DMS79 treated with DMSO at 0.1 percent for 48 hours (cell line): ENCODE results near the gene GRIK1.

Experiments
- DNase-seq: peaks from one replicate; lab custom pipeline; 2025; lab: John Stamatoyannopoulos, UW

The GRIK1 gene

DNA sequence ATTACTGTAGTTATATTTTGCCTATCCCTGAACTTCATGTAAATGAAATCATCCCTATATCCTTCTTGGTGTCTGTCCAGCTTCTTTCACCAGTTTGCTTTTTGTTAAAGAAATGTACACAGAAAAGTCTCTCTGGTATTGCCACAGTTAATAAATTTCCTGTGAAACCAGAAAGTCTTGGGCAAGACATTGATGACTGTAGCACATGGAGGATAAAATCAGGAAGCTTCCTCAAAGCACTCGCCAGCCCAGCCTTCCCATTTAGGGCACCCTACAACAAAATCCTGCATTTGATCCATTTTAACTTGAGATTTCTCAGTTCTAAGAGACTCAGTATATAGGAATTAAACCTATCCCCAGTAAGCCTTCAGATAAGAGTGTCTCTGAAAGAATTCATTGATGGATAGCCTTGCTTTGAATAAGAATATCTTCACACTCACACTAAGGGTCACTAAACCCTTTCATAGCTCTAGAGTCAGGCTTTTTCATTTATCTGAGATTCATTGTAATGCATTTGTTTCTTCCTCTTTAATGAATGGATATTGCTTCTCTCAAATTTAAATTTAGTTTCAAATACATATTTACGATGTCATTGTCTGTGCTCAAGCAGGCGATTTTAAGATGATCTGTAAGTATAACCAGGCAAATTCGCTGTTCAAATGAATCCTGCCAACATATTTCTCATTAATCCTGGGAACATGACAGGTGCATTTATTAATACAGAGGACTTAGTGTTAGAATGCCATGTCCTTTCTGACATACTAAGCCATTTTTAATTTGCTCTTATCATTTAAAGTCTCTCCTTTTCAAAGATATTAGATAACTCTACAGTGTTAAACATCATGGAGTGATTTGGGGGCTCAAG lies 153.1 kb downstream of the GRIK1 start:
- no peak for DNase-seq

DNA sequence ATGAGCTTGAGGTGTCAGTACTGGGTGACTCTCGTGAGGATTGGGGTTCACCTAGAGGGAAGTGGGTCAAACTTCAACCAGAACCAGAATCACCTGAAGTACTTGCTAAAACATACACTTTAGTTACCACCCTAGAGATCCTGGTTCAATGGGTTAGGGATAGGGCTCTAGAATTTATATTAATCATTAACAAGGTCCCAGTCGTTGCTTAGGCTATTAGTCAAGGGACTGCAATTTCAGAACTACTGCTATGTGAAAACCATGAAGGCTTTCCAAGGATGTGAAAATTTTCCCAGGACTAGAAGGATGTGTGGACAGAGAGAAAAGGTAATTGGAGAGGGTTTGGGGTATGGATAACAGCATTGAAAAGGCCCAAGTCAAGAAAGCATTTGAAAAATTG lies 162.6 kb downstream of the GRIK1 start:
- DNase-seq: no peak

DNA sequence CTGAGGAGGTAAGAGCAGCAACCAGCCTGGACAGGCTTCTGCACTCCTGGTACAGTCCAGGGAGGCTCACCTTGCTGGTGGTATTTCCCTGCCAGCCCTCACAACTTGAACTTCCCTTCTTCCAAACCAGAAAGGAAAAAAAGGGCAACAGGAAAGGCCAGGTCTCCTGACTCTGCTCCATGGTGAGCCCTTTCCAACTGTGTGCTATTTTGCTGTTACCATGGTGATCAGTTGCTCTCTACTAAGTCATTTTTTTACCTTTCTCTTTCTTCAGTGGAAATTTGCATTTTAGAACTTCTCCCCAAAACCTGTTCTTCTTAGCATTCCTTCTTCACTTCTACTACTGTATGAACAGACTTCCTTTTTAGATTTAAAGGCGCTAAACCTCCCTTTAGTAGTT lies 164.3 kb downstream of the GRIK1 start:
- DNase-seq: no peak

DNA sequence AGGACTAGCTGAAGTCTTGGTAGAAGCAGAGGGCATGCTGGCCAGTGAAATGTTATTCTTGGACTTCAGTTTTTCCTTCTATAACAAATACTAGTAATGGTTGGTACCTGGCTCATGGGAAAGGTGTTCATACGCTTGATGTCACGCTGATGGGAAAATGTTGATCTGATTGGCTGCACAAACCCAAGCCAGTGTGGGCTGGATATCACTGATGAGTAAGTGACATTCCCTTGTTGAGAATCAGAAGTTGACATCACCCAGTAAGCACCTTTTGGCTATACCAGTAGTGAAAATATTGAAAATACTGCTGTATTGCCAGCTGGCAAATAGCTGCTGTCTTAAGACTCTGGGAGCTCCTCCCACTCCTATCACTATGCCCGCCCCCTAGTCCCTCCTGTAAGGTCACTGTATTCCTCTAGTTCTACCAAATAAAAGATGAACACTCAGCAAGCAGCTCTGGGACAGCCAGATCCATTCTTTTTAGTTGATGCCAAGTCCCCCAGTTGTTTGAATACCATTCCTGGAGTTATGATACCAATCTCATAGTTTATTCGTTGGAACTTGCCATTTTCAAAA lies 168.2 kb downstream of the GRIK1 start:
- DNase-seq: no peak

DNA sequence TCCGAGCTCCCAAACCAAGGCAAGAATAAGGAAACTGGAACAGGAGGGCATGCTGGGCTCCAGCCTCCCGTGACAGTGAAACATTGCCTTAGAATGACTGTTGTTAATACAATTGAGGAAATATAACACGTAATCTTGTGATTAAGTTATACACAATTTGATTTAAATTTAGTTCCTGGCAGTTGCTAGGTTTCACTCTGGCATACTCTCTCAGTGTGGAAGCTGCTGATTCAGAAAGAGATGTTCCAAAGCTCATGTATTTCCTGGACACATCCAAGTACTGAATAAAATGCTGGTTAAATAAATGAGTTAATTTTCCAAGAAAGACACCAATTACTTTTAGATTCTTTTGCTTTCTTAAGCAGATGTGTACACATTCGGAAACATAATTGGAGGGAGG lies 176.1 kb downstream of the GRIK1 start:
- no peak for DNase-seq

DNA sequence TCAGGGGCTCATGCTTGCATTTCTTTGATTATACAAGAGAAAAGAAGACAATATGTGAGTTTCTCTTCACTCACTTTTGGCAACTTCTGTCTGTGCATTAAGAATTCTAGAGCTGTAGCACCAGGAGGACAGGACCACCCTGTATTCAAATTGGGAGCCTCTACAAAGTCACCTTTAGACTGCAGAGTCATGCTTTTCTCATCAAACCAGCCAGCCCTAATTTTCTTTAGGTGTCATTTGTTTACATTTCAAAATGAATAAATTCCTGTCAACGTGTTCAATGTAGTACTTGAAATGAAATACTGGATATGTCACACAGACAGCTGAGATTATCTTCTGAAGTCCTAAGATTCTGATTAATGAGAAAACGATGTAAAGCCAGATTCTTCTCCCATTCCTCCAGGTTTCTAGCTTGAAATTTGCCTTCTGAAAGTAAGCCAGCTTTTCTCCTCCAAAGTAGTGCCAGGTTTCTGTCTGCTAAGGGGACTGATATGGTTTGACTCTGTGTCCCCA lies 177.2 kb downstream of the GRIK1 start:
- no peak for DNase-seq

DNA sequence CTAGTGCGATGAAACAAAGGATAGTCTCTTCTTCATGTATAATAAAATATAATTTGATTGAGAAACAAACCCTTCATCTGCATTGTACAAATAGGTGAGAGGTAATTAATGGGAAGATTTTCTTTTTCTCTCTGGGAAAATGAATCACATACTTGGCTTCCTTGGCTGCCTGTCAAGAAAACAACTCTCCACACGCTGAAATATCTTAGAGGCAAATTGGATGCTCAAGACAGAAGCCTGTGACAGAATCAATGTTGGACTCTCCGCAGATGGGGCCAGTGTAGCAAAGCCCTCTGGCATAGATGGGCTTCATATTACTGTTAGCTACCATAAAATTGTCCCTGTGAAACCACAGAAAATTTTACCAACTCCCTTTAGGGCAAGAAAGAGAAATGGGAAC lies 186.6 kb downstream of the GRIK1 start:
- DNase-seq: no peak

DNA sequence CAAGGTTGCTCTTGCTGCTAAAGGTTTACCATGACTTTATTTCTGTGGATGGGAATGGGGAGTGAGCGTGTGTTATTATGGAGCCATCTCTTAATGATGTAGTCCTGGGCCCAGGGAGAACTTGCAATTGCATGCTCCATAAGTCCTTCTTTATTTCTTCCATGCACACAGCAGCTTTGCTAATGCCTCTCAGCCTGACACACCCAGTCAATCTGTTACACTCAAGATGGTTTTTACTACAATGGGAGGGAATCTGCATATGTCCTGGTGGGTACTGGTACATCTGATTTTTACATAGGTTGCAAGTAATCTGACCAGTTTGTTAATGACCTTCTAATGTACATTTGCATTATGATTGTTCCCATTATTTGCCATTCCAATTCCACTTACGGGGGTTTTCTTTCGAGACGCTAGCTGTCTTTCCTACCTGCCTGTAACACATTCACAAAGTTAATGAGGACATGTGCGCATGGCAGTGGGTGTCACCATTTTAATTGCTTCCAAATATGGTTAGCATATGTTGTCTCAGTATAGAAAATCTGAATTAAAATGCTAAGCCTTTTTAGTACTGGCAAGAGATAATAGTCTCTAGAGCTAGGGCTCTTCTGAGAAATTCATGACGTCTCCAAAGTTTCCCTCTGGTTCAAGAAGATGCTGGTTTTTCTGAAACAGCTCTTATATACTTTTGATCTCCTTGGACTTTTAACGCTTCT lies 188.2 kb downstream of the GRIK1 start:
- no peak for DNase-seq

DNA sequence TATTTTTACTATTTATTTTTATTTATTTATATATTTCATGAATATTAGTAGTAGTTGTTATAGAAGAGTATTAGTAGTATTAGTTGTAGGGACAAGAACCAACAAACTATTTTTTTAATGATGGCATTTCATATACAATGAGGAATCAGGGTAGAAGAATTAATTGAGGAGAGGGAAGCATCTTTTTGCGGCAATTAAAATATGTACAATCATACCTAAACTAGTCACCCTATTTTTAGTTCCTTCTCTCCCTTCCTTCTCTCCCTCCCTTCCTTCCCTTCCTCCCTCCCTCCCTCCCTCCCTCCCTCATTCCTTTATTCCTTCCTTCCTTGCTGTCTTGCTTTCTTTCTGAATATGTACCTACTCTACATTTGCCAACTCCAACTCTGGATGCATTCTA lies 189.8 kb downstream of the GRIK1 start:
- DNase-seq: no peak

DNA sequence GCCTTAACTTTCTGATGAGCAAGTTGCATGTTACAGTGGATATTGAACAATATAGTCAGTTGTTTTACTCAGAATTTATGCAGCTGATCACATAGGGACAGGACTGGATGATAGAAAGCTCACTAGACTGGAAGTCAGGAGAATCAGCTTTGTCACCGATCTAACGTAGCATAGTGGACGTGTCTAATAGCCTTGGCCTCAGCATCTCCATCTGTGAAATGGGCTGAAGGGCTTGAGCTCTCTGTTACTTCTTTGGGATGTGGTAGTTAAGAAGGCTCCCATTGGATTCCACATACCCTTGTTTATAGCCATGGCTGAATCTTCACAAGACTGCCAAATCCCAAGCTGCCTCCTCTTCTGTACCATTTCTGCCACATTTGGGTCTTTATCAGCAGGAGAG lies 190.6 kb downstream of the GRIK1 start:
- DNase-seq: no peak

DNA sequence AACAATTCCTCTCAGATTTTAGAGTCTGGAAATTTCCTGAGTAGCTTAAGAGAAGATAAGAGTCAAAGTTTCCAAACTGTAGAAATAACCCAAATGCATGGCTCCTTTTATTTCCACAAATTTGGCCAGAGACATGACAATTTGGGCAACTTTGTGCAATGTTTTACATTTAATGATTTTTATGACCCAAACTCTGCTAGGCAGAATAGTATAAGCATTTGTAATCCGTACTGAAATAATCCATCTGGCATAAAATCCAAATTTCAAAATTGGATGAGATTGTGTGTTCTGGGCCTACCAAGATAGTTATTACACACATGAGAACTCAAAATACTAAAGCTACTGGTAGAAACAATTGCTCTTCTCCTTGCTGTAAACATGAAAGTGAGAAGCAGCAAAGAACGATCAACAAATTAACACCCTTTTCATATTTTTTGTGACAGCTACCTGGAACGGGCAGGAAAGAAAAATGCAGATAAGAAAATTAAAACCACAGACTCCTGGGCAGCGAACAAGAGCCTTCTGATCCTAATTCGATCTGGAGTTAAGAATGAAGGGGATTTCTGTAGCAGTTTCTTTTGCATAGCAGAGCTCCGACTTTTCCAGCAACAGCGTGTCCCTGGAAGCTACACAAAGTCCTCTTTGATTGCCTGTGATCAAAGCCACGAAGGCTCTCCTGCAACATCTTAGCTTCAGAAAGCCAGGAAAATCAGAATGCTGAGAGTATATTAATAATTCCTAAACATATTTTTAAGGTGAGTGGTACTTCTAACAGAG lies 191.2 kb downstream of the GRIK1 start:
- DNase-seq: no peak

DNA sequence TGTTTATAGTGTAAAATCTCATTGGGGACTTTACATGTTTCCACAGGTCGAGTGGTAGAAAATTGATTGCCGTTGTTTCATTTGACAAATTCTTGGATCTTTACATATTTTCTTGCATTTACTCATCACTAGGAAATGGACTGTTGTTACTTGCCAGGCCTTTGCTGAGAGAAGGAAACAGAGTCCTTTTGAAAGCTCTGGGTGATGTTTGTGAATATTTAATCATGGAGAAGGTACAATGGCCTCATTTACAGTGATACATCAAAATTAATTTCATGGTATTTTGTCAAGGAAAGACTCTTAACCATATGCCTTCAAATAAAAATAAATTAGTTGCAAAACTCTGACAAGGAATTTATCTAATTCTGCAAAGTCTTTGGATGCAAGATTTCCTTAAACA lies 198.0 kb downstream of the GRIK1 start:
- no peak for DNase-seq

DNA sequence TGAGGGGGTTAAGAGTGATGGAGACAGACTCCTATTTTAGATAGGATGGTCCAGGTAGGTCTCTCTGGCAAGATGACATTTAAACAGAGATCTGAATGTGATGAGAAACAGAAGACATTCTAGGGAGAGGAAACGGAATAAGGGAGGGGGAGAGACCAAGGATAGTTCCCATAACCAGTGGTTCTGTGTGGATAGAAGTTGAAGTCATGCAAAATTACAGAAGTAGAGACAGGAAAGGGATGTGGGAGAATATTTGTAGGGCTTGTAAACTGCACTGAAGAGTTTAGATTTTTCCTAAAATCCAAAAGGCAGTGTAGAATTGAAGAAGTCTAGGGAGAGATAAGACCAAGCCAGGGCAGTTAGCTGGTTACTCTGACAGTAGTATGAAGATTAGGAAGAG lies 200.6 kb downstream of the GRIK1 start:
- no peak for DNase-seq

DNA sequence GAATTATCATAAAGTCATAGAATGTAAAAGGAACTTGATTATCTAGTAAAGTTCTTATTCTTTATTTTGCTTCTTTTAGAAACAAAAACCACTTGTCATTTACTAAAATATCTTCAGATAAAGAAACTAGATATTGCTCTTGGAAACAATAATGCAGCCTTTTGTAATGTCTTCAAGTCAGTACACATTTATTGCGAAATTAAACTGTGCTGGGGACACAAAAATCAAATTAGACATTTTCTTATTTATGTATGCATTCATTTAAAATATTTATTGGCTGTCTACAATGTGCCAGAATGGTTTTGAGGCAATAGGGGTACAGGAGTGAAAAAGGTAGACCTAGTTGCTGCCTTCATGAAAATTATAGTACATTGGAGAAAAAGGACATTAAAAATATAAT lies 201.1 kb downstream of the GRIK1 start:
- DNase-seq: no peak

DNA sequence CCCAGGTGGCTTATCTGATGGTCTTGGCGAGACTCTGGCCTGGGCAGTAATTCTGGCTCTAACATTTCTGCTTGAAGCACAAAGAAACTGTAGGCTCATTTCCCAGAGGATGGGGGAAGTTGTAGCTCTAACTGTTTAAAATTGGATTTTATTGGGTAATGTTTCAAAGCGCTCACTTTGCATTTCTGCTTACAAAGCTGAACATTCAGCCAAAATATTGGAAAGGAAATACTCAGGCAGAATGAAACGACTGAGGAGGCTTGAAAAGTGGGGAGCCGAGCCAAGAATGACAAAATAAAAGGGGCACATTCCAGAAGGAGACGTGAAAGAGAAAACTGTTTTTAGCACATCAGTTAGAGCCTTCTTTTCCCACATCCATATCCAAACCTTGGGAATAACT lies 202.6 kb downstream of the GRIK1 start:
- no peak for DNase-seq

DNA sequence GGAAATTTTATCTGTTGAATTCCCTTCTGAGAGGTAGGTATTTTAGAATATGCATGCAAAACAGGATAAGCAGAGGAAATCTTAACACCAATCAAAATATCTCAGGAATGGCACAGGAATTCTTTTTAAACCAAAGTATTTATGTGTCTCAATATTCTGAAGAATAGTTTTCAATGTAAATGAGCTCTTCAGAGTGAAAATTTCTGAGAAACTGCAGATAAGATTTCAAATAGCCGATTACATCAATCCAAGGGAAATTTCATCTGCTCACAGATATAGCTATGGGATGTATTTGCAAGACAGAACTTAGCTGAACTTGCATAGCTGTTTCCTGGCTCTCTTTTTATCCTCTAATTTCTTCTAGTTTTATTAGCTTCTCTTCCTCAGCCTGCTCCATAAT lies 209.5 kb downstream of the GRIK1 start:
- DNase-seq: no peak

DNA sequence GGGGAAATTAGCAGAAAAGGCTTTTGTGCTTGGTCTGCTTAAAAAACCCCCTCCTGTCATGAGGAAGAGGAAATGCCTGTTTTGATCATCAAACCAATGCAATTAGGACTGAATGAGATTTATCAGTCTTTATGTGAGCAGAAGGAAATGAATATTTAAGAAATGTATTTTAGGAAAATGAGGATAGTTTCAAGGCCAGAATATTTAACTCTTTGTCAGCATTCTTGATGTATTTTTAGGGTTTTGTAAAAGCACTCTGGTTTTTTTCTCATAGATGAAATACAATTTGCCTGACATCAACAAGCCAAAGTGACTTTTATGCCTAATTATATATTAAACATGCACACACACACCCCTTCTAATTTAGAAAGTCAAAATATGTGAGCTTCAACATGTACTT lies 213.8 kb downstream of the GRIK1 start:
- DNase-seq: no peak

DNA sequence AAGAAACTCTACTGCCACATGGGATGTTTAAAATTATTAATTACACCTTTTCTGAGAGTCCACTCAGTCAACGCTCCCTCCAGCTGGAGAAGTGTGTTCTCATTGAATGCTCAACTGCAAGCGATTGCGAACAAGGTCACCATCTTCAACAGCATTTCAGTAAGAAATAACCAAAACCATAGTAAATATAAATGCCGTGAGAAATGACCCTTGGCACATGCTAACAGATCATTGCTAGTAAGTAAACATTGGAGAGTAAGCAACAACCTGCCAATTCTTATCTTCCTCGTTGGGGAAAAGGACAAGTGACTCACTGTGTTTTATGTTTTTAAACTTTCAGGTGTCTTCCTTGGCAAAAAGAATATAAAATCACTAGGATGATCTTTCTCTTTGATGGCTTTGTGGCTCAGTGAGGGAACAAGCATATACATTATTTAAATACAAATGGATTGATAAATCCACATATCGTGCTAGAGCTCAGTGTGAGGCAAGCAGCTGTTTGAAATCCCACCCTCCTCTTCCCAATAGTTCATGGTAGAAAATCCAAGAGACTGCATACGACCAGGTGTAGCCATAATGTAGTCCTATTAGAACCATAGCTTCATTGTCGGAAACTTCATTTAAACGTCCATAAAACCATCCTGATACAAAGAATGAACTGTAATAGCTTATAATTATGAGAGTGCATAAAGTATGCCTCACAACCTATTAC lies 214.6 kb downstream of the GRIK1 start:
- no peak for DNase-seq

DNA sequence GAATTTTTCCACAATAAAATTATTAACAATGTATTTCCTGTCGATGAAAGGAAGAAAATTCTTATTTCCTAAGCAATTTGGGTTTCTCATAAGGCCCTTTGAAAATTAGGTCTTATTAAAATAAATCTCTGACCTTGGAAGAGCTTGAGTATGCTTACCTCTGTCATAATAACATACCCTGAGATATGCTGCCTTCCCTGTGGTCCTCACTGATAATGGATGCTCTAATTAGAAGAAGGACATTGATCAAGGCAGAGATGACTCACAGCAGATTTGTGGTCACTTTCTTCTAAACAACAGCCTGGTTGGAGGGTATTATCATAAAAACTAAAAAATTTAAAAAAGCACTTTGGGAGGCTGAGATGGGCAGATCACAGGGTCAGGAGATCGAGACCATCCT lies 217.8 kb downstream of the GRIK1 start:
- DNase-seq: no peak

DNA sequence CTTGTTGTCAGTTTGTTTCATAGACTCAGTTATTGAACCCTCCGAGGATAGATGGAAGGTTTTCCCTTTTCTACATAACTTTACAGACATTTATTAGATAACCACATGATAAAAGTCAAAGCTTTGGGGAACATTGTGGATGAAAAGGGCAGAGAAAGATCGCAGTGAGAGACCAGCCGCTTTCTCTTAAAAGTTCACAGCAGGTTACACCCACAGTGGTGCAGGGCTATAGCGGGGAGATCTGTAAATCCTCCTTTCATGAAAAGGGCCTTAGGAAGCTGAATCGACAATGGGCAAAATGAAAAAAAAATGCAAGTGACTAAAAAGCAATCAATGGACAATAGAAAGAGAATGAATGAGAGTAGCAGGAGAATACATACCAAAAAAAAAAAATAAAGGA lies 218.6 kb downstream of the GRIK1 start:
- DNase-seq: no peak

DNA sequence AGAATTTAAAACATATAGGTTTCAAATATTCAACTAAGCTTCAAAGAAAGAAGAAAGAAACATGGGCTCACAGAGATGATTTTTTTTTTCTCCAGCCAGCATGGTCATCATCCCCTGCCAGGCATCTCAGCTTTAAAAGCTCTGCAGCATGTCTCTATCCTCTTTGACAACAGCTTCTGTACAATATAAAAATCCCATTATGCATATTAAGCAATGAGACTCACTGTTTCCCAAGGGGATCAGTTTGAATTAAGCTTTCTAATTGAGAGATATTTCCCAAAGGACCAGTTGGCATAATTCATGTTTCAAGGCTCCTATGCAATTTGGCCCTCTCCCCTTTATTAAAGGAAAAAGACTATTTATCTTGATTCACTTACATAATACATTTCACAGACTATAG lies 220.3 kb downstream of the GRIK1 start:
- DNase-seq: no peak
